GM12878 (cell line): ENCODE measurements around the gene GREB1. TPM values are rescaled to one million over a fixed set of nuclear protein-coding genes. Genes with fewer than 3 reads are reported as not detected.

Experiments used
- ATAC-seq: fragments of 200-7000 bp; cut with Tn5 transposase; 3 replicates; pipeline ENCODE4 v1.9.1; 2020; ENCODE audit warnings: mild to moderate bottlenecking, moderate library complexity
- BruUV-seq: library from RNA; stranded (reverse); fragments of 400-500 nt; replicated peaks from 2 replicates; lab custom pipeline; 2021; lab: Mats Ljungman, UMichigan
- CTCF ChIA-PET: fragments of 300-600 bp; sonication (Branson Sonifier 250); formaldehyde crosslinking; extraction: SDS; loops from one replicate; lab custom pipeline; 2021; ENCODE audit warnings: inconsistent platforms; lab: Yijun Ruan, JAX
- POLR2A ChIA-PET: fragments of 350-600 bp; formaldehyde crosslinking; extraction: SDS; loops from one replicate; lab custom pipeline; 2021; ENCODE audit warnings: inconsistent platforms; lab: Charles Lee
- RAD21 ChIA-PET: fragments of 300-600 bp; sonication (Branson Sonifier 250); formaldehyde crosslinking; loops from one replicate; lab custom pipeline; 2023; ENCODE audit warnings: antibody characterized with exemption; ENCODE audit not compliant: unreplicated experiment; lab: Charles Lee
- SMC1A ChIA-PET: fragments of 300-600 bp; sonication (Branson Sonifier 250); formaldehyde crosslinking; loops from one replicate; lab custom pipeline; 2023; ENCODE audit not compliant: unreplicated experiment, uncharacterized antibody; lab: Charles Lee
- DNase-seq: peaks from one replicate; pipeline ENCODE4 v3.0.0-alpha.2; 2011; ENCODE audit warnings: low read depth, low spot score
- FAIRE-seq: peaks from 3 replicates; lab custom pipeline; 2011; peaks lifted over from hg19 to GRCh38; lab: Jason Lieb, UNC
- H2AFZ ChIP-seq: 2 replicates; pipeline ENCODE4 v1.6.0; 2011; ENCODE audit warnings: low read depth, low read length, control low read depth; ENCODE audit not compliant: control insufficient read depth
- H3K27ac ChIP-seq: 2 replicates; pipeline ENCODE4 v1.5.1; 2011; ENCODE audit warnings: control low read depth; ENCODE audit not compliant: control insufficient read depth, insufficient read depth
- H3K27me3 ChIP-seq, 2 experiments: replicated peaks in 1 of 2; 2 replicates each; pipeline versions ENCODE4 v1.6.0 to v1.6.1; 2011; ENCODE audit warnings: low read length in 1 of 2; ENCODE audit not compliant: control insufficient read depth in 2 of 2, insufficient read depth in 2 of 2
- H3K36me3 ChIP-seq, 2 experiments: 2 replicates each; pipeline ENCODE4 v1.5.1; 2011; ENCODE audit warnings: low read length in 1 of 2; ENCODE audit not compliant: control insufficient read depth in 2 of 2, insufficient read depth in 2 of 2
- H3K4me1 ChIP-seq: 2 replicates; pipeline ENCODE4 v1.6.1; 2011; ENCODE audit warnings: mild to moderate bottlenecking, low read length, moderate library complexity, mixed read lengths; ENCODE audit not compliant: control insufficient read depth, insufficient read depth
- H3K4me2 ChIP-seq: 2 replicates; pipeline ENCODE4 v1.6.0; 2011; ENCODE audit warnings: control low read depth; ENCODE audit not compliant: control insufficient read depth, insufficient read depth
- H3K4me3 ChIP-seq: fragments of 200-600 bp; sonication (generic); 2 replicates; pipeline ENCODE4 v1.5.1; 2016
- H3K79me2 ChIP-seq: 2 replicates; pipeline ENCODE4 v1.6.0; 2011; ENCODE audit warnings: low read length; ENCODE audit not compliant: control insufficient read depth, insufficient read depth
- H3K9ac ChIP-seq: 2 replicates; pipeline ENCODE4 v1.8.0; 2011; ENCODE audit warnings: low read length, control low read depth, mixed read lengths; ENCODE audit not compliant: control insufficient read depth, insufficient read depth
- H3K9me3 ChIP-seq: replicated peaks from 3 replicates; pipeline ENCODE4 v1.5.1; 2011; ENCODE audit warnings: mild to moderate bottlenecking, low read length; ENCODE audit not compliant: control insufficient read depth, insufficient read depth
- H4K20me1 ChIP-seq: 2 replicates; pipeline ENCODE4 v1.6.0; 2011; ENCODE audit not compliant: control insufficient read depth, insufficient read depth
- GABPA ChIP-seq: IDR thresholded peaks from 2 replicates; pipeline ENCODE4 v1.6.1; 2014; ENCODE audit warnings: antibody characterized with exemption, low read depth, mild to moderate bottlenecking, inconsistent platforms
- NBN ChIP-seq: fragments of 450-650 bp; IDR thresholded peaks from 2 replicates; pipeline ENCODE4 v1.6.1; 2016
- PRDM15 ChIP-seq: fragments of 450-650 bp; formaldehyde crosslinking; IDR thresholded peaks from 2 replicates; pipeline ENCODE4 v1.4.0; 2020; ENCODE audit warnings: mild to moderate bottlenecking, moderate library complexity
- SIN3A ChIP-seq: IDR thresholded peaks from 2 replicates; pipeline ENCODE4 v1.6.1; 2012; ENCODE audit warnings: low read depth, low read length, improper control_type of control experiment
- TBL1XR1 ChIP-seq: IDR thresholded peaks from 2 replicates; pipeline ENCODE4 v1.6.1; 2012; ENCODE audit warnings: low read depth, low read length, improper control_type of control experiment
- WGBS: methylation state at CpG from one replicate; pipeline ENCODE4 v1.1.6; 2016; ENCODE audit warnings: low lambda C conversion rate; ENCODE audit not compliant: insufficient replicate concordance, insufficient coverage; ENCODE audit errors: missing lambda C conversion rate; 5-methylcytosine and 5-hydroxymethylcytosine counted together
- in situ Hi-C: fragments of 300-500 bp; cut with MboI; formaldehyde crosslinking; loops from 9 replicates; pipeline ENCODE4 v1.14.3; 2018; ENCODE audit warnings: mixed read lengths
- intact Hi-C: fragments of 100-400 bp; cut with micrococcal nuclease; formaldehyde crosslinking; loops from one replicate; pipeline ENCODE4 v1.14.2; 2022; ENCODE audit not compliant: unreplicated experiment
- polyA plus RNA-seq, 11 experiments: library from polyadenylated mRNA; depleted of rRNA in 4 of 11; unstranded in 6 of 11; stranded (reverse) in 5 of 11; fragments of >200 nt; fragmentation: Nextera tagmentation in 4 of 11; fragmentation: Illumina TruSeq in 1 of 11; extraction: Ambion mirVana in 4 of 11; extraction: Trizol in 1 of 11; gene quantifications; 1 replicate in 1 of 11; 2 replicates in 10 of 11; pipeline versions ENCODE4 v1.2.1 to v1.2.3, GENCODE V29; 2011 to 2016; ENCODE audit warnings: inconsistent platforms in 2 of 11, missing spikeins in 2 of 11, low read depth in 1 of 11
- total RNA-seq, 4 experiments: library from RNA; depleted of rRNA in 3 of 4; stranded (reverse); fragments of >200 nt in 3 of 4; fragmentation: Illumina TruSeq in 1 of 4; extraction: Trizol in 1 of 4; gene quantifications; 2 replicates each; pipeline versions ENCODE4 v1.2.1 to v1.2.3, GENCODE V29; 2013 to 2021

The GREB1 gene
- total and polyA plus RNA-seq, 10 of the 15 experiments (the other 5 are each of a cell fraction or from before 2014, with no cell fraction given): 0.09 to 2.1 (median 0.37) TPM; not detected in 1

- ChIA-PET CTCF (interaction anchor here (1.1 to 2.1 kb wide), 2 partner anchors 34 to 35 kb away, joined by 4 read pairs; no protein-coding TSS in a partner anchor), POLR2A (no interaction called here), RAD21 (no interaction called here), SMC1A (no interaction called here)
- H3K9ac ChIP-seq: no peak overlapping the region
- no peaks in the 10 kb centered on the region for H3K9me3 ChIP-seq
- in situ Hi-C loops: no loop called here
- no peaks in the 10 kb centered on the region for H3K27me3 ChIP-seq
- no peaks in the 10 kb centered on the region for H3K36me3 ChIP-seq
- TF ChIP-seq TBL1XR1 (no peak), GABPA (no peak), SIN3A (no peak), NBN (no peak), PRDM15 (no peak)
- H3K27ac ChIP-seq: no peak overlapping the region
- no peak overlapping the region for H3K4me2 ChIP-seq
- no peak overlapping the region for H2AFZ ChIP-seq
- no peaks in the 10 kb centered on the region for H4K20me1 ChIP-seq
- FAIRE-seq: no peak
- BruUV-seq: no TSS peak
- intact Hi-C loops: no loop called here
- no peak overlapping the region for H3K4me3 ChIP-seq
- 59% methylated on average over 6 of the region's 6 CpGs for WGBS
- no peaks in the 10 kb centered on the region for H3K4me1 ChIP-seq
- ATAC-seq: no peak
- no peak for DNase-seq
- no peaks in the 10 kb centered on the region for H3K79me2 ChIP-seq
Measured at GRCh38 chr2:11547912-11548497, 14.2 kb downstream of the GREB1 start.
